ENCODE data around the gene SYT15. TPM values are rescaled to one million over a fixed set of nuclear protein-coding genes. Genes with fewer than 3 reads are reported as not detected.
"Not testable (repeated sequence)": the region's sequence is repeated elsewhere in the genome, so short reads cannot be mapped to it uniquely, and the experiment has no call there.

SYT15 gene
- total RNA-seq, 1 donor from 2014 or later: 1.5 TPM

GRCh38 chr10:46596570-46596969, 17.6 kb downstream of the SYT15 start:
- H3K27me3 Mint-ChIP-seq (ENCODE audit: low read depth); H3K36me3 Mint-ChIP-seq (ENCODE audit: low read depth); H3K4me1 Mint-ChIP-seq (ENCODE audit: low read depth); intact Hi-C loops (cut with micrococcal nuclease); H3K4me3 Mint-ChIP-seq (ENCODE audit: low read depth); H3K27ac Mint-ChIP-seq; H3K9me3 Mint-ChIP-seq; DNase-seq (ENCODE audit: low spot score): not testable (repeated sequence)

- intact Hi-C loops (cut with micrococcal nuclease); H3K27me3 Mint-ChIP-seq (ENCODE audit: low read depth); H3K4me1 Mint-ChIP-seq (ENCODE audit: low read depth); H3K36me3 Mint-ChIP-seq (ENCODE audit: low read depth); H3K9me3 Mint-ChIP-seq; H3K27ac Mint-ChIP-seq: not testable (repeated sequence)
- DNase-seq (ENCODE audit: low spot score): peak; percentile 31
- peak overlapping the region; percentile 73 for H3K4me3 Mint-ChIP-seq (ENCODE audit: low read depth)
These were observed 18.8 kb downstream of the SYT15 start for GRCh38 chr10:46597616-46598246.

- intact Hi-C loops (cut with micrococcal nuclease); H3K4me3 Mint-ChIP-seq (ENCODE audit: low read depth); H3K36me3 Mint-ChIP-seq (ENCODE audit: low read depth); DNase-seq (ENCODE audit: low spot score); H3K27me3 Mint-ChIP-seq (ENCODE audit: low read depth); H3K4me1 Mint-ChIP-seq (ENCODE audit: low read depth); H3K9me3 Mint-ChIP-seq; H3K27ac Mint-ChIP-seq: not testable (repeated sequence)
These were observed 21.6 kb downstream of the SYT15 start for GRCh38 chr10:46600516-46600915.

GRCh38 chr10:46615540-46615939, 36.6 kb downstream of the SYT15 start:
- H3K4me1 Mint-ChIP-seq (ENCODE audit: low read depth); H3K36me3 Mint-ChIP-seq (ENCODE audit: low read depth); intact Hi-C loops (cut with micrococcal nuclease); H3K27ac Mint-ChIP-seq; H3K27me3 Mint-ChIP-seq (ENCODE audit: low read depth); H3K4me3 Mint-ChIP-seq (ENCODE audit: low read depth); H3K9me3 Mint-ChIP-seq; DNase-seq (ENCODE audit: low spot score): not testable (repeated sequence)

GRCh38 chr10:46616227-46616626, 37.3 kb downstream of the SYT15 start:
- H3K4me3 Mint-ChIP-seq (ENCODE audit: low read depth); intact Hi-C loops (cut with micrococcal nuclease); H3K27ac Mint-ChIP-seq; DNase-seq (ENCODE audit: low spot score); H3K36me3 Mint-ChIP-seq (ENCODE audit: low read depth); H3K27me3 Mint-ChIP-seq (ENCODE audit: low read depth); H3K9me3 Mint-ChIP-seq; H3K4me1 Mint-ChIP-seq (ENCODE audit: low read depth): not testable (repeated sequence)

GRCh38 chr10:46617134-46617533, 38.2 kb downstream of the SYT15 start:
- DNase-seq (ENCODE audit: low spot score); H3K9me3 Mint-ChIP-seq; H3K4me3 Mint-ChIP-seq (ENCODE audit: low read depth); intact Hi-C loops (cut with micrococcal nuclease); H3K36me3 Mint-ChIP-seq (ENCODE audit: low read depth); H3K4me1 Mint-ChIP-seq (ENCODE audit: low read depth); H3K27ac Mint-ChIP-seq; H3K27me3 Mint-ChIP-seq (ENCODE audit: low read depth): not testable (repeated sequence)

GRCh38 chr10:46617913-46618312, 39.0 kb downstream of the SYT15 start:
- H3K36me3 Mint-ChIP-seq (ENCODE audit: low read depth); H3K27ac Mint-ChIP-seq; H3K4me1 Mint-ChIP-seq (ENCODE audit: low read depth); H3K9me3 Mint-ChIP-seq; DNase-seq (ENCODE audit: low spot score); intact Hi-C loops (cut with micrococcal nuclease); H3K27me3 Mint-ChIP-seq (ENCODE audit: low read depth); H3K4me3 Mint-ChIP-seq (ENCODE audit: low read depth): not testable (repeated sequence)

- H3K27me3 Mint-ChIP-seq (ENCODE audit: low read depth); H3K4me1 Mint-ChIP-seq (ENCODE audit: low read depth); H3K27ac Mint-ChIP-seq; H3K4me3 Mint-ChIP-seq (ENCODE audit: low read depth); DNase-seq (ENCODE audit: low spot score); H3K36me3 Mint-ChIP-seq (ENCODE audit: low read depth); intact Hi-C loops (cut with micrococcal nuclease); H3K9me3 Mint-ChIP-seq: not testable (repeated sequence)
These were observed 45.1 kb downstream of the SYT15 start for GRCh38 chr10:46623899-46624654.

- intact Hi-C loops (cut with micrococcal nuclease); H3K27ac Mint-ChIP-seq; H3K36me3 Mint-ChIP-seq (ENCODE audit: low read depth); DNase-seq (ENCODE audit: low spot score); H3K4me1 Mint-ChIP-seq (ENCODE audit: low read depth); H3K27me3 Mint-ChIP-seq (ENCODE audit: low read depth); H3K9me3 Mint-ChIP-seq; H3K4me3 Mint-ChIP-seq (ENCODE audit: low read depth): not testable (repeated sequence)
These were observed 50.9 kb downstream of the SYT15 start for GRCh38 chr10:46629805-46630204.

GRCh38 chr10:46630816-46631215, 51.9 kb downstream of the SYT15 start:
- DNase-seq (ENCODE audit: low spot score); intact Hi-C loops (cut with micrococcal nuclease); H3K27me3 Mint-ChIP-seq (ENCODE audit: low read depth); H3K36me3 Mint-ChIP-seq (ENCODE audit: low read depth); H3K4me3 Mint-ChIP-seq (ENCODE audit: low read depth); H3K4me1 Mint-ChIP-seq (ENCODE audit: low read depth); H3K27ac Mint-ChIP-seq; H3K9me3 Mint-ChIP-seq: not testable (repeated sequence)

GRCh38 chr10:46631683-46632082, 52.8 kb downstream of the SYT15 start:
- H3K4me3 Mint-ChIP-seq (ENCODE audit: low read depth); H3K9me3 Mint-ChIP-seq; H3K27me3 Mint-ChIP-seq (ENCODE audit: low read depth); H3K36me3 Mint-ChIP-seq (ENCODE audit: low read depth); H3K4me1 Mint-ChIP-seq (ENCODE audit: low read depth); H3K27ac Mint-ChIP-seq; DNase-seq (ENCODE audit: low spot score); intact Hi-C loops (cut with micrococcal nuclease): not testable (repeated sequence)

- H3K36me3 Mint-ChIP-seq (ENCODE audit: low read depth); intact Hi-C loops (cut with micrococcal nuclease); H3K4me1 Mint-ChIP-seq (ENCODE audit: low read depth): not testable (repeated sequence)
These were observed 55.8 kb downstream of the SYT15 start for GRCh38 chr10:46634698-46635097.

GRCh38 chr10:46635364-46635959, 56.5 kb downstream of the SYT15 start:
- peak overlapping the region; percentile 57 for H3K4me3 Mint-ChIP-seq (ENCODE audit: low read depth)
- H3K27me3 Mint-ChIP-seq (ENCODE audit: low read depth); H3K4me1 Mint-ChIP-seq (ENCODE audit: low read depth); H3K36me3 Mint-ChIP-seq (ENCODE audit: low read depth); H3K27ac Mint-ChIP-seq; H3K9me3 Mint-ChIP-seq; DNase-seq (ENCODE audit: low spot score); intact Hi-C loops (cut with micrococcal nuclease): not testable (repeated sequence)

More at GRCh38 chr10:46634698-46635097, 55.8 kb downstream of the SYT15 start:
- DNase-seq (ENCODE audit: low spot score); H3K27me3 Mint-ChIP-seq (ENCODE audit: low read depth); H3K27ac Mint-ChIP-seq; H3K4me3 Mint-ChIP-seq (ENCODE audit: low read depth); H3K9me3 Mint-ChIP-seq: not testable (repeated sequence)

All from activated T-helper 2 cell treated with anti-CD3 and anti-CD28 coated beads, Interferon-gamma antibody, Interleukin-2, Interleukin-4, amounts not matched to agents 10 μg/mL and 5 μg/mL and 100 μg/mL, durations not matched to agents 14 hours and 24 hours and 36 hours (primary cell).